Liver (tissue), 9 donors: ENCODE results near the gene CROT. TPM values are rescaled to one million over a fixed set of nuclear protein-coding genes. Genes with fewer than 3 reads are reported as not detected.

Experiments used
- DNase-seq: peaks from one replicate; pipeline ENCODE4 v3.0.0-alpha.2; 2017; ENCODE audit warnings: low spot score
- H3K27ac ChIP-seq, 2 donors: one replicate each; pipeline ENCODE4 v1.7.0; 2013; ENCODE audit warnings: inconsistent platforms in 2 of 2, low read length in 2 of 2, control low read depth in 1 of 2, low read depth in 1 of 2, mild to moderate bottlenecking in 1 of 2
- H3K27me3 ChIP-seq, 4 donors: one replicate each; pipeline versions ENCODE4 v1.6.1 to v1.7.0; 2013; ENCODE audit warnings: low read length in 3 of 4, inconsistent platforms in 1 of 4, mild to moderate bottlenecking in 1 of 4, moderate library complexity in 1 of 4; ENCODE audit not compliant: control insufficient read depth in 4 of 4, insufficient read depth in 4 of 4
- H3K36me3 ChIP-seq, 4 donors: one replicate each; pipeline versions ENCODE4 v1.6.1 to v1.7.0; 2013; ENCODE audit warnings: low read length in 3 of 4, mild to moderate bottlenecking in 3 of 4, low read depth in 1 of 4, moderate library complexity in 1 of 4; ENCODE audit not compliant: control insufficient read depth in 4 of 4, insufficient read depth in 3 of 4
- H3K4me1 ChIP-seq, 4 donors: one replicate each; pipeline versions ENCODE4 v1.6.1 to v1.7.0; 2013; ENCODE audit warnings: low read length in 3 of 4, mild to moderate bottlenecking in 3 of 4, moderate library complexity in 1 of 4; ENCODE audit not compliant: control insufficient read depth in 4 of 4, insufficient read depth in 4 of 4
- H3K4me3 ChIP-seq, 3 donors: one replicate each; pipeline versions ENCODE4 v1.6.1 to v1.7.0; 2013; ENCODE audit warnings: low read length in 3 of 3, control low read depth in 1 of 3, low read depth in 1 of 3, mild to moderate bottlenecking in 1 of 3
- H3K9ac ChIP-seq, 2 donors: one replicate each; pipeline ENCODE4 v1.7.0; 2013; ENCODE audit warnings: low read length in 2 of 2, mild to moderate bottlenecking in 2 of 2, moderate library complexity in 2 of 2, control low read depth in 1 of 2, low read depth in 1 of 2
- H3K9me3 ChIP-seq, 4 donors: one replicate each; pipeline versions ENCODE4 v1.6.1 to v1.7.0; 2013; ENCODE audit warnings: low read length in 3 of 4; ENCODE audit not compliant: control insufficient read depth in 4 of 4
- EGR1 ChIP-seq, 2 donors: IDR thresholded peaks; 2 replicates each; pipeline ENCODE4 v1.6.1; 2016 to 2018; ENCODE audit warnings: antibody characterized with exemption in 2 of 2, low read depth in 2 of 2
- FOXA1 ChIP-seq: IDR thresholded peaks from 2 replicates; pipeline ENCODE4 v1.6.1; 2016; ENCODE audit warnings: antibody characterized with exemption
- FOXA2 ChIP-seq: IDR thresholded peaks from 2 replicates; pipeline ENCODE4 v1.6.1; 2016; ENCODE audit warnings: antibody characterized with exemption
- GABPA ChIP-seq, 2 donors: IDR thresholded peaks in 1 of 2; conservative IDR thresholded peaks in 1 of 2; 2 replicates each; pipeline ENCODE4 v1.6.1; 2016; ENCODE audit warnings: antibody characterized with exemption in 2 of 2, mild to moderate bottlenecking in 1 of 2, moderate library complexity in 1 of 2
- HNF4A ChIP-seq, 2 donors: conservative IDR thresholded peaks; 2 replicates each; pipeline ENCODE4 v1.6.1; 2016; ENCODE audit warnings: antibody characterized with exemption in 2 of 2, mild to moderate bottlenecking in 2 of 2
- HNF4G ChIP-seq: IDR thresholded peaks from 2 replicates; pipeline ENCODE4 v1.6.1; 2016; ENCODE audit warnings: antibody characterized with exemption
- JUND ChIP-seq, 2 donors: IDR thresholded peaks; 2 replicates each; pipeline ENCODE4 v1.6.1; 2016; ENCODE audit warnings: antibody characterized with exemption in 2 of 2
- NR2F2 ChIP-seq: IDR thresholded peaks from 2 replicates; pipeline ENCODE4 v1.6.1; 2016; ENCODE audit warnings: antibody characterized with exemption
- RAD21 ChIP-seq, 2 donors: IDR thresholded peaks; 2 replicates each; pipeline ENCODE4 v1.6.1; 2016; ENCODE audit warnings: antibody characterized with exemption in 2 of 2, mild to moderate bottlenecking in 2 of 2
- RXRA ChIP-seq, 2 donors: IDR thresholded peaks; 2 replicates each; pipeline ENCODE4 v1.6.1; 2017 to 2018; ENCODE audit warnings: antibody characterized with exemption in 2 of 2, mild to moderate bottlenecking in 1 of 2
- SP1 ChIP-seq: IDR thresholded peaks from 2 replicates; pipeline ENCODE4 v1.6.1; 2018; ENCODE audit warnings: antibody characterized with exemption, mild to moderate bottlenecking
- TAF1 ChIP-seq: conservative IDR thresholded peaks from 2 replicates; pipeline ENCODE4 v1.6.1; 2016; ENCODE audit warnings: antibody characterized with exemption, mild to moderate bottlenecking
- YY1 ChIP-seq: IDR thresholded peaks from 2 replicates; pipeline ENCODE4 v1.6.1; 2016; ENCODE audit warnings: antibody characterized with exemption, mild to moderate bottlenecking
- WGBS: extraction: QIAGEN DNeasy Blood & Tissue Kit; methylation state at CpG from one replicate; pipeline ENCODE4 v1.1.7; 2013; 5-methylcytosine and 5-hydroxymethylcytosine counted together
- polyA plus RNA-seq, 2 donors: library from polyadenylated mRNA; stranded (reverse) in 1 of 2; unstranded in 1 of 2; fragments of 200-250 nt in 1 of 2; fragments of >200 nt in 1 of 2; fragmentation: Nextera tagmentation in 1 of 2; extraction: Ambion mirVana in 1 of 2; gene quantifications; one replicate each; pipeline versions ENCODE4 v1.2.1 to v1.2.3, GENCODE V29; 2013 to 2015
- total RNA-seq, 2 donors: library from RNA; depleted of rRNA; stranded (reverse); fragments of >200 nt; gene quantifications; one replicate each; pipeline ENCODE4 v1.2.3, GENCODE V29; 2014
- TF ChIP-seq, protein P1 (sequence below): IDR thresholded peaks from 2 replicates; pipeline ENCODE4 v1.6.1; 2016; ENCODE audit warnings: antibody characterized with exemption
- TF ChIP-seq, protein P2 (sequence below): IDR thresholded peaks from 2 replicates; pipeline ENCODE4 v1.6.1; 2016; ENCODE audit warnings: antibody characterized with exemption
- TF ChIP-seq, protein P3 (sequence below): IDR thresholded peaks from 2 replicates; pipeline ENCODE4 v1.6.1; 2016; ENCODE audit warnings: antibody characterized with exemption
- TF ChIP-seq, protein P4 (sequence below): fragments of 150-350 bp; IDR thresholded peaks from 2 replicates; pipeline ENCODE4 v1.5.1; 2017; ENCODE audit warnings: improper control_type of control experiment, low read depth, low read length; ENCODE audit not compliant: missing input control
- TF ChIP-seq, protein P5 (sequence below): IDR thresholded peaks from 2 replicates; pipeline ENCODE4 v1.6.1; 2016; ENCODE audit warnings: antibody characterized with exemption, mild to moderate bottlenecking
- donor health status: healthy.
- donor health status: healthy.
- donor health status: healthy.
- donor health status: healthy.
- donor health status: healthy.

CROT gene
- total and polyA plus RNA-seq, 4 donors, result 10.6 to 45.1 (median 32.9) TPM

DNA sequence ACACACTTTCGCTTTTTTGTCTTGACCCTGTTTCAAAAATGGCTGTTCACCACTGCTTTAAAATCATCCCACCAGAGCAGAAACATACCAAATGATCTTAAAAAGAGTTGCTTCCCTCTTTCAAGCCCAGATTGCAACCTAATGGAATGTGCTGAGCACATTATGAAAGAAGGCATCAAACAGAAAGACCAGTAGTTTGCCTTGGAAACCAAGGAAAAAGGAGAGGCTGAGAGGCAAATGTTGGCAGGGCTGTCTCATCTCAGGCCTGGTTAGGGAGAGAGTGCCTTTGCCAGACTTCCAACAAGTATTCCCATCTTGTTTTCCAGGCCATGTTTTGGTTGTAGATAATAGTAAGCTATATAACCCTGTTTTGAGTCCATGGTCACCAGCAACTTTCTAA, 65.7 kb downstream of the CROT start:
- 94% methylated on average over 1 of the region's 1 CpG for WGBS
- TF ChIP-seq, protein P1, sequence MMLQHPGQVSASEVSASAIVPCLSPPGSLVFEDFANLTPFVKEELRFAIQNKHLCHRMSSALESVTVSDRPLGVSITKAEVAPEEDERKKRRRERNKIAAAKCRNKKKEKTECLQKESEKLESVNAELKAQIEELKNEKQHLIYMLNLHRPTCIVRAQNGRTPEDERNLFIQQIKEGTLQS, result no peak
- TF ChIP-seq, protein P2, sequence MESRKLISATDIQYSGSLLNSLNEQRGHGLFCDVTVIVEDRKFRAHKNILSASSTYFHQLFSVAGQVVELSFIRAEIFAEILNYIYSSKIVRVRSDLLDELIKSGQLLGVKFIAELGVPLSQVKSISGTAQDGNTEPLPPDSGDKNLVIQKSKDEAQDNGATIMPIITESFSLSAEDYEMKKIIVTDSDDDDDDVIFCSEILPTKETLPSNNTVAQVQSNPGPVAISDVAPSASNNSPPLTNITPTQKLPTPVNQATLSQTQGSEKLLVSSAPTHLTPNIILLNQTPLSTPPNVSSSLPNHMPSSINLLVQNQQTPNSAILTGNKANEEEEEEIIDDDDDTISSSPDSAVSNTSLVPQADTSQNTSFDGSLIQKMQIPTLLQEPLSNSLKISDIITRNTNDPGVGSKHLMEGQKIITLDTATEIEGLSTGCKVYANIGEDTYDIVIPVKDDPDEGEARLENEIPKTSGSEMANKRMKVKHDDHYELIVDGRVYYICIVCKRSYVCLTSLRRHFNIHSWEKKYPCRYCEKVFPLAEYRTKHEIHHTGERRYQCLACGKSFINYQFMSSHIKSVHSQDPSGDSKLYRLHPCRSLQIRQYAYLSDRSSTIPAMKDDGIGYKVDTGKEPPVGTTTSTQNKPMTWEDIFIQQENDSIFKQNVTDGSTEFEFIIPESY, result no peak
- TF ChIP-seq, protein P3, sequence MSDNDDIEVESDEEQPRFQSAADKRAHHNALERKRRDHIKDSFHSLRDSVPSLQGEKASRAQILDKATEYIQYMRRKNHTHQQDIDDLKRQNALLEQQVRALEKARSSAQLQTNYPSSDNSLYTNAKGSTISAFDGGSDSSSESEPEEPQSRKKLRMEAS, result no peak
- H3K4me3 ChIP-seq, result no peak overlapping the region
- H3K9ac ChIP-seq, result no peak overlapping the region
- no peaks in the 10 kb centered on the region for H3K27me3 ChIP-seq
- DNase-seq, result no peak
- H3K4me1 ChIP-seq, result no peaks in the 10 kb centered on the region
- no peak overlapping the region for H3K27ac ChIP-seq
- no peaks in the 10 kb centered on the region for H3K9me3 ChIP-seq
- H3K36me3 ChIP-seq, result peaks cover 4 to 53% (median 36%) of the 10 kb centered on the region in 4 donors

DNA sequence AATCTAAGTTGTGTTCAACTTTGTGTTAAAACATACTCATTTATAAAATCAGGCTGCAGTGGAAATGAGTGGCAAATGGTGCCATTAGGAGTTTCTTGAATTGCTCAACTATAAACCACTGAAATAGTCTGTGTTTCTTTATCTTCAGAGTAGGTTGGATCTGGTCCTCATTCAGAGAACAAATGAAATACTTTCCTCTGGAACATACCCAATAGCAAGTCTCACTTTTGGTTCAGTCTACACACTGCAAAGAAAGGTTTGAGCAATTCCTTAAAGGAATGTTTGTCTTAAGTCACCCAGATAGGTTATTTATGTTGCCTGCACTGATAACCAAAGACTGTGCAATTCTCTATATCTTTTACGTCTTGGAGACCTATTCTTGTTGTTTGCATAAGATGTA, 67.6 kb downstream of the CROT start:
- no peak overlapping the region for H3K27ac ChIP-seq
- DNase-seq, result no peak
- 91% methylated on average over 1 of the region's 1 CpG for WGBS

DNA sequence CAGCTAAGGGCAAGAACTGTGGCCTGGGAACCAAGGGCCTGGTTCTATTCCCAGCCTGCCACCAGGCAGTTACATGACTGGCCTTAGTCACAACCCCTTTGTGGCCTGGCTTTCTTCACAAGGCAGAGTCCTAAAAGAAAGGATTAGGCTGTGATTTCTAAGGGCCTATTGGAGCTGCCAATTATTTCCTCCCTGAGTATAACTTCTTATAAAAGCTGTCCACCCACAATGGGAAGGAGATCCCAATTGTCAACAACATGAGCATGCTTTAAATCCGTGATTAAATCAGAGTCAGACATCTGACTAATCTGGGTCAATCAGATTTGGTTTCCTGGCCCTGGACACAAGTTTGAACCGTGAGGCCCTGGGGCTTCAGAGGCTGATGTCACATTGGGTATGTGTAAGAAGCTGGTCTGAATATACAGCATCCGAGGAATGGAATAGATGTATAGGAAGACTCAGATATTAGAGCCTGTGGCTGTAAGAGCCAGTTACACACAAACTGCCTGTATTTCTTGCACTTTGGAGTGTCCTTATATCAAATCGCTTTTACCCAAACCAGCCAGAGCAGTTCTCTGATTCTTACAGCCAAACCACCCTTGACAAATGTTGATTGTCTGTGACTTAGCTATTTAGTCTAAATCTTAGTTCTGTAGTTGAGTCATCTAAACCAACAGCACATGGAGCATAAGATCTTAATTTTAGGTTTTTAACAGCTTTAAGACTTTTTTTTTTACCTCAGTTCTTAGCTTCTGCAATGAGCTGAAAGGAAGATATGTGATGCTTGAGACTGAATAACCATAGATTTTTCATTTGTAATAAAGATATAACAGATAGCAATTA, 68.7 kb downstream of the CROT start:
- Histone ChIP-seq H3K27me3 (no peaks in the 10 kb centered on the region), H3K4me3 (no peak overlapping the region), H3K9ac (no peak overlapping the region), H3K27ac (peak overlapping the region in 1 of 2 donors; percentile 44), H3K4me1 (no peaks in the 10 kb centered on the region), H3K9me3 (no peaks in the 10 kb centered on the region), H3K36me3 (peaks cover 3 to 52% (median 25%) of the 10 kb centered on the region in 4 donors)
- WGBS, result 74% methylated on average over 4 of the region's 4 CpGs
- DNase-seq, result no peak
- no peak for TF ChIP-seq HNF4A (conservative IDR thresholded peaks at IDR 0.05)
- no peak for TF ChIP-seq FOXA1
- TF ChIP-seq, protein P3, result no peak
- TF ChIP-seq, protein P1, result no peak
- TF ChIP-seq, protein P4, sequence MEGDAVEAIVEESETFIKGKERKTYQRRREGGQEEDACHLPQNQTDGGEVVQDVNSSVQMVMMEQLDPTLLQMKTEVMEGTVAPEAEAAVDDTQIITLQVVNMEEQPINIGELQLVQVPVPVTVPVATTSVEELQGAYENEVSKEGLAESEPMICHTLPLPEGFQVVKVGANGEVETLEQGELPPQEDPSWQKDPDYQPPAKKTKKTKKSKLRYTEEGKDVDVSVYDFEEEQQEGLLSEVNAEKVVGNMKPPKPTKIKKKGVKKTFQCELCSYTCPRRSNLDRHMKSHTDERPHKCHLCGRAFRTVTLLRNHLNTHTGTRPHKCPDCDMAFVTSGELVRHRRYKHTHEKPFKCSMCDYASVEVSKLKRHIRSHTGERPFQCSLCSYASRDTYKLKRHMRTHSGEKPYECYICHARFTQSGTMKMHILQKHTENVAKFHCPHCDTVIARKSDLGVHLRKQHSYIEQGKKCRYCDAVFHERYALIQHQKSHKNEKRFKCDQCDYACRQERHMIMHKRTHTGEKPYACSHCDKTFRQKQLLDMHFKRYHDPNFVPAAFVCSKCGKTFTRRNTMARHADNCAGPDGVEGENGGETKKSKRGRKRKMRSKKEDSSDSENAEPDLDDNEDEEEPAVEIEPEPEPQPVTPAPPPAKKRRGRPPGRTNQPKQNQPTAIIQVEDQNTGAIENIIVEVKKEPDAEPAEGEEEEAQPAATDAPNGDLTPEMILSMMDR, result no peak
- TF ChIP-seq JUND (IDR thresholded peaks at IDR 0.05), result no peak
- TF ChIP-seq GABPA (IDR thresholded peaks at IDR 0.05 in 1 of 2, conservative IDR thresholded peaks at IDR 0.05 in 1 of 2), result no peak
- TF ChIP-seq, protein P5, sequence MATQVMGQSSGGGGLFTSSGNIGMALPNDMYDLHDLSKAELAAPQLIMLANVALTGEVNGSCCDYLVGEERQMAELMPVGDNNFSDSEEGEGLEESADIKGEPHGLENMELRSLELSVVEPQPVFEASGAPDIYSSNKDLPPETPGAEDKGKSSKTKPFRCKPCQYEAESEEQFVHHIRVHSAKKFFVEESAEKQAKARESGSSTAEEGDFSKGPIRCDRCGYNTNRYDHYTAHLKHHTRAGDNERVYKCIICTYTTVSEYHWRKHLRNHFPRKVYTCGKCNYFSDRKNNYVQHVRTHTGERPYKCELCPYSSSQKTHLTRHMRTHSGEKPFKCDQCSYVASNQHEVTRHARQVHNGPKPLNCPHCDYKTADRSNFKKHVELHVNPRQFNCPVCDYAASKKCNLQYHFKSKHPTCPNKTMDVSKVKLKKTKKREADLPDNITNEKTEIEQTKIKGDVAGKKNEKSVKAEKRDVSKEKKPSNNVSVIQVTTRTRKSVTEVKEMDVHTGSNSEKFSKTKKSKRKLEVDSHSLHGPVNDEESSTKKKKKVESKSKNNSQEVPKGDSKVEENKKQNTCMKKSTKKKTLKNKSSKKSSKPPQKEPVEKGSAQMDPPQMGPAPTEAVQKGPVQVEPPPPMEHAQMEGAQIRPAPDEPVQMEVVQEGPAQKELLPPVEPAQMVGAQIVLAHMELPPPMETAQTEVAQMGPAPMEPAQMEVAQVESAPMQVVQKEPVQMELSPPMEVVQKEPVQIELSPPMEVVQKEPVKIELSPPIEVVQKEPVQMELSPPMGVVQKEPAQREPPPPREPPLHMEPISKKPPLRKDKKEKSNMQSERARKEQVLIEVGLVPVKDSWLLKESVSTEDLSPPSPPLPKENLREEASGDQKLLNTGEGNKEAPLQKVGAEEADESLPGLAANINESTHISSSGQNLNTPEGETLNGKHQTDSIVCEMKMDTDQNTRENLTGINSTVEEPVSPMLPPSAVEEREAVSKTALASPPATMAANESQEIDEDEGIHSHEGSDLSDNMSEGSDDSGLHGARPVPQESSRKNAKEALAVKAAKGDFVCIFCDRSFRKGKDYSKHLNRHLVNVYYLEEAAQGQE, result no peak
- no peak for TF ChIP-seq NR2F2
- no peak for TF ChIP-seq YY1
- TF ChIP-seq FOXA2, result no peak
- TF ChIP-seq RXRA (IDR thresholded peaks at IDR 0.05), result no peak
- TF ChIP-seq EGR1 (IDR thresholded peaks at IDR 0.05; ENCODE audit: low read depth in 2 of 2), result no peak
- no peak for TF ChIP-seq TAF1

More for the DNA sequence above, 67.6 kb downstream of the CROT start:
- Histone ChIP-seq H3K4me3 (no peak overlapping the region), H3K27me3 (no peaks in the 10 kb centered on the region), H3K9ac (no peak overlapping the region), H3K4me1 (no peaks in the 10 kb centered on the region), H3K36me3 (peaks cover 4 to 52% (median 26%) of the 10 kb centered on the region in 4 donors), H3K9me3 (no peaks in the 10 kb centered on the region)
- TF ChIP-seq SP1, result no peak
- no peak for TF ChIP-seq RAD21 (IDR thresholded peaks at IDR 0.05)
- no peak for TF ChIP-seq FOXA2
- no peak for TF ChIP-seq NR2F2
- no peak for TF ChIP-seq FOXA1
- TF ChIP-seq GABPA (IDR thresholded peaks at IDR 0.05 in 1 of 2, conservative IDR thresholded peaks at IDR 0.05 in 1 of 2), result no peak
- TF ChIP-seq, protein P3, result no peak
- no peak for TF ChIP-seq EGR1 (IDR thresholded peaks at IDR 0.05; ENCODE audit: low read depth in 2 of 2)
- no peak for TF ChIP-seq JUND (IDR thresholded peaks at IDR 0.05)
- no peak for TF ChIP-seq RXRA (IDR thresholded peaks at IDR 0.05)
- no peak for TF ChIP-seq HNF4G
